Effector memory CD4-positive, alpha-beta T cell (primary cell): ENCODE measurements around the gene IZUMO4.
"Not testable (repeated sequence)": the region's sequence is repeated elsewhere in the genome, so short reads cannot be mapped to it uniquely, and the experiment has no call there.

Source experiments
- DNase-seq, 3 donors: peaks; one replicate each; pipeline ENCODE4 v3.0.0-alpha.2; 2020
- H3K27ac ChIP-seq: 2 replicates; pipeline ENCODE4 v1.7.0; 2013; ENCODE audit warnings: mild to moderate bottlenecking, low read length, moderate library complexity; ENCODE audit not compliant: insufficient read depth, poor library complexity, severe bottlenecking
- H3K27me3 ChIP-seq: replicated peaks from 2 replicates; pipeline ENCODE4 v1.7.0; 2013; ENCODE audit warnings: mild to moderate bottlenecking, low read length; ENCODE audit not compliant: insufficient read depth, control insufficient read depth, poor library complexity, severe bottlenecking
- H3K36me3 ChIP-seq: 2 replicates; pipeline ENCODE4 v1.7.0; 2013; ENCODE audit warnings: mild to moderate bottlenecking, low read length, moderate library complexity; ENCODE audit not compliant: control insufficient read depth, insufficient read depth
- H3K4me1 ChIP-seq: 2 replicates; pipeline ENCODE4 v1.7.0; 2013; ENCODE audit warnings: low read length, mild to moderate bottlenecking; ENCODE audit not compliant: control insufficient read depth, insufficient read depth, poor library complexity, severe bottlenecking
- H3K4me3 ChIP-seq: 2 replicates; pipeline ENCODE4 v1.7.0; 2013; ENCODE audit warnings: low read length, low read depth, mild to moderate bottlenecking; ENCODE audit not compliant: insufficient read depth, poor library complexity, severe bottlenecking
- H3K9me3 ChIP-seq: 2 replicates; pipeline ENCODE4 v1.7.0; 2013; ENCODE audit warnings: mild to moderate bottlenecking, low read length, moderate library complexity; ENCODE audit not compliant: control insufficient read depth

The IZUMO4 gene

DNA sequence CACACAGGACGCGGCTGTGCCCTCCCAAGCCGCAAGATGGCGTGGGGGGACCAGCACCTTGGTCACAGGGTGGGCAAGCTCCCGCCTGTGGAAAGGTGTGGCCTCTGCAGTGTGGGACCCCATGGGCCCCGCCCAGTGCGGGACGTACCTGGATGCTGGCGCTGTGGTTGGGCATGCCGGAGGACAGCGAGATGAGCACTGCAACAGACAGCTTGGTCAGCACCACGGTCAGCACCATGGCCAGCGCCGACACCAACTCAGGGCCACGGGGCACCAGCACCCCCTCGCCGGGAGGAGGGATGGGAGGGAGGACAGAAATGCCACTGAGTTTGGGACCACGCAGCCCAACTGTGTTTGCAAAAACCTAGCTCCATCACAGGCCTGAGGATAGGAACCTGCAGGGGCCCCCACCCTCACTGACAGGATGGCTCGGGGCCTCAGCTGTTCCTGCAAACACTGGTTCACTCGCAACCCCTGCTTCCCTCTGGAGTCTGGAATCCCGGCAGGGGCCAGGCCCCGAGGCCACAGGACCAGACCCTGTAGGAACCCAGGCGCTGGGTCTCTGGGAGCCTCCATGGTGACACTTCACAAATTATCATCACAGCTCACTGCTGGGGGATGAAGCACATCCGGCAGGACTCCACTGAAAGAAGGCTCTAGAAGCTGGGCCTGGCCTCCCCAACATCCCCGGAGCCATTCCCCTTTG, 27.1 kb downstream of the IZUMO4 start:
- Histone ChIP-seq H3K4me1 (no peaks in the 10 kb centered on the region), H3K27ac (no peak overlapping the region), H3K4me3 (no peak overlapping the region), H3K9me3 (no peaks in the 10 kb centered on the region), H3K36me3 (peaks cover 67% of the 10 kb centered on the region), H3K27me3 (no peaks in the 10 kb centered on the region)
- no peak for DNase-seq

DNA sequence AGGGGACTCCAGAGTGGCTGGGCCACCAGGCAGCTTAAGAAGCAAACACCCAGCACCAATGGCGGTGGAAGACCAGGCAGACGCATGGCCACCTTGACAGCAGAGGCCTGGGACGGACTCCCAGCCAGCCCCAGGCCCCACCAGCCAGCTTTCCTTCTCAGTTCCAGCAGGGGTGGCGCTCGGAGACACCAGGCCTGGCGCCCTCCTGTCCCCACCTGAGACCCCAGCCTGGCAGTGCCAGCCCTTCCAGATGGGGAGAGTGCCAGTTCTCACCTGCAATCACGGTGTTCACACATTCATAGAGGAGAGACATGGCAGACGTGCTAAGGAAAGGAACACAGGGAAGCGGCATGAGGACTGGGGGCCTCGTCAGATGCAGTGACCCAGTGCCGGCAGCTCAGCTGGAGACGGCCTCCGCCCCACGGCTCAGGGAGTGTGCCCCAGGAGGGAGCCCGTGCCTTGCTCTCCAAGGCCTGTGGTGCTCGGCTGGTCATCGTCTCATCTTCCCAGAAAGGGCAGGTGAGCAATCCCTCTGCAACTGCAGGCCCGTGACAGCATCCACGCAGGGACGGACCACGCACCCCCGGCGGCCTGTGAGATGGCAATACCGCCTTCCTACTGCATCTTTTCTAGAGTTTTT, 30.3 kb downstream of the IZUMO4 start:
- Histone ChIP-seq H3K4me3 (no peak overlapping the region), H3K36me3 (peaks cover 64% of the 10 kb centered on the region), H3K4me1 (no peaks in the 10 kb centered on the region), H3K27ac (no peak overlapping the region), H3K27me3 (no peaks in the 10 kb centered on the region), H3K9me3 (no peaks in the 10 kb centered on the region)
- no peak for DNase-seq

DNA sequence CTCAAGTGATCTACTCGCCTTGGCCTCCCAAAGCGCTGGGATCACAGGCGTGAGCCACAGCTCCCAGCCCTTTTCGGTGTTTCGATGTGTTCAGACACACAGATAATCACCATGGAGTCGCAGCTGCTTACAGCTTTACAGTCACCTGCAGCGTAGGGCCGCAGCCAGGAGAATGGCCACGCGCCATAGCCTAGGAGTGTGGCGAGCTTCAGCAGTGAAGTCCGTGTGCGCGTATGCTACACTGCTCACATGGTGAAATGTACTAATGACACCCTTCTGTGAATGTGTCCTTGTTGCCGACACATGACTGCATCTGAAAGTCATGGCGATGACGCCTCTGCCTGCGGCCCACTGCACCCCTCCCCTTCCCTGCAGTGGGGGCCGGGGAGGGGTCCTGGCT, 31.0 kb downstream of the IZUMO4 start:
- Histone ChIP-seq H3K4me3 (no peak overlapping the region), H3K9me3 (no peaks in the 10 kb centered on the region), H3K4me1 (no peaks in the 10 kb centered on the region), H3K27me3 (no peaks in the 10 kb centered on the region), H3K36me3 (peaks cover 64% of the 10 kb centered on the region), H3K27ac (no peak overlapping the region)
- DNase-seq: no peak

DNA sequence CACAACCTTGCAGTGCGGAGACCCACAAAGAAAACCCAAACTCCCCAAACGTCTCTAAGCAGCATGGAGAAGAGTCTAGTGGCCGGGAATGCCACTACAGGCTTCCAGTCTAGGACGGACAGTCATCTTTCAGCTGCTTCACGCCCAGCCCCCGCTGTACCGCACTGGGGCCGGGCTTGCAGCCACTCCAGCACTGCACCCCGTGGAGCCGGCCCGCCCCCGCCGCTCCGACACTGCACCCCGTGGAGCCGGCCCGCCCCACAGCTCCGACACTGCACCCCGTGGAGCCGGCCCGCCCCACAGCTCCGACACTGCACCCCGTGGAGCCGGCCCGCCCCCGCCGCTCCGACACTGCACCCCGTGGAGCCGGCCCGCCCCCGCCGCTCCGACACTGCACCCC, 31.5 kb downstream of the IZUMO4 start:
- H3K36me3 ChIP-seq: peaks cover 64% of the 10 kb centered on the region
- H3K9me3 ChIP-seq, DNase-seq, H3K4me3 ChIP-seq, H3K27me3 ChIP-seq, H3K27ac ChIP-seq, H3K4me1 ChIP-seq: not testable (repeated sequence)

DNA sequence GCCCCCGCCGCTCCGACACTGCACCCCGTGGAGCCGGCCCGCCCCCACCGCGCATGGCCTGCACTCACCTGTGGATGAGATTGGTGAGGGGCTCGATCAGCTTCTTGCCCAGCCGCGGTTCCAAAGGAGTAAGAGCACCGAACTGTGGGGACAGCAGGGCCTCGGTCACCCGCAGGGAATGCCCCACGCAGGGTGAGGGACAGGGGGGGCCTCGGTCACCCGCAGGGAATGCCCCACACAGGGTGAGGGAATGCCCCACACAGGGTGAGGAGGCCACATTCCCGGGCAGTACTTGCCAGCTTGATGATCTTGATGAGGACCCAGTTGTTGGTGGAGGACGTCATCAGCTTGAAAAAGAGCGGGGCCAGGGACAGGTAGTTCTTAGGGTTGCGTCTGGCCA, 32.3 kb downstream of the IZUMO4 start:
- Histone ChIP-seq H3K27me3 (no peaks in the 10 kb centered on the region), H3K4me1 (no peaks in the 10 kb centered on the region), H3K9me3 (no peaks in the 10 kb centered on the region), H3K27ac (no peak overlapping the region), H3K4me3 (no peak overlapping the region), H3K36me3 (peaks cover 57% of the 10 kb centered on the region)
- no peak for DNase-seq

DNA sequence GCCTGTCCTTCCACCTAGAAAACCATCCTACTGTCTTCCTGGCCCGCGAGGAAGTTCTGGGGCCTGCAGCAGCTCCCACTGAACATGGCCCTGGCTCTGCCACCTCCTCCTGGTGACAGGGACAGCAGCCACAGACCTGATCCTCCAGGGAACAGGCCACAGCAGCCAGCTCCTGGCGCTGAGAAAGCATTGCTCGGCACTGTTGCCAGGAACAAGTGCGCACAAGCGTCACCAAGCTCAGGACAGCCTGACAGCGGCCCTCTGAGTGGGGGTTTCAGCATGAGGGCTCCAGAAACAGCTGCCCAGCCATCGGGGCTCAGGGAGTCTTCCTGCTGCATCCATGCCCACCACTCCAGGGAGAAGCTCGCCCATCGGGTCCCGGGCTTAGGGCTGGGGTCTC, 32.8 kb downstream of the IZUMO4 start:
- DNase-seq: no peak
- Histone ChIP-seq H3K9me3 (no peaks in the 10 kb centered on the region), H3K4me1 (no peaks in the 10 kb centered on the region), H3K27ac (no peak overlapping the region), H3K4me3 (no peak overlapping the region), H3K27me3 (no peaks in the 10 kb centered on the region), H3K36me3 (peaks cover 57% of the 10 kb centered on the region)

DNA sequence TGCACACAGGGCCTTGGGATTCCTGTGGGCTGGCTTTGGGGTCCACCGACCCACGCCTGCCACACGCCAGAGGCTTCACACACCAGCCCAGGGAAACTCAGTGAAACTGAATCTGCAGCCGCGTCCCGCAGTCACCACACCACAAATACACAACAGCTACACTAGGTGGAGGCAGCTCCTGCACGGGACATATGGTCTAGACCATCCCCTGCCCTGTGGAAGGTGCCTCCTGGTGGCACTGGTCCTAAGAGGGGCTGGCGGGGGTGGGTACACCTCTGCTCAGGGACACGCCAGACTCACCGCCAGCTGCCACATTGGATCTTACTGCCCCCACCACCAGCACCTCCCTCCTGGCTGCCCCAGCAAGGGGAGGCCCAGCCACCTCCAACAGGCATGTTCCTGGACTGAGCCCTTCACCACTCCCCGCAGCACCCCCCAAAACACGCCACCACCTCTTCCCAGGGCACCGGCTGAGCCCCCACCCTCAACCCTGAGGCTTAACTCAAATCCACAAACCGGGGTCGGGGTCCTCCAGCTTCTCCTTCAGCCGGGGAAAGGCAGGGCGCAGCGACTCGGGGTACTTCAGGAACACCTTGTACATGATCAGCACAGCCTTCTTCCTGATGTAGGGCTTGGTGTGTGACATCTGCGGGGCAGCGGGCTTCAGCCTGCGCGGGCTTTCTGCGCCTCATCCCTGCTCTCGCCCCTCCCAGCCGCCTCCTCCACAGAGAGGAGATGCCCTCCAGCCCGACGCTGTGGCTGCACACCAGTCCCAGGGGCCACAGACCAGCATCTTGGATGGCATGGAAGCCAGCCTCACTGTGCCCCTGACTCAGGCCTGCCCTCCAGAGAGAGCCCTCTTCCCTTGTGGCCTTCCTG, 33.4 kb downstream of the IZUMO4 start:
- H3K36me3 ChIP-seq: peaks cover 57% of the 10 kb centered on the region
- H3K4me3 ChIP-seq: no peak overlapping the region
- no peaks in the 10 kb centered on the region for H3K4me1 ChIP-seq
- H3K9me3 ChIP-seq: no peaks in the 10 kb centered on the region
- H3K27me3 ChIP-seq: no peaks in the 10 kb centered on the region
- DNase-seq: no peak
- H3K27ac ChIP-seq: no peak overlapping the region

DNA sequence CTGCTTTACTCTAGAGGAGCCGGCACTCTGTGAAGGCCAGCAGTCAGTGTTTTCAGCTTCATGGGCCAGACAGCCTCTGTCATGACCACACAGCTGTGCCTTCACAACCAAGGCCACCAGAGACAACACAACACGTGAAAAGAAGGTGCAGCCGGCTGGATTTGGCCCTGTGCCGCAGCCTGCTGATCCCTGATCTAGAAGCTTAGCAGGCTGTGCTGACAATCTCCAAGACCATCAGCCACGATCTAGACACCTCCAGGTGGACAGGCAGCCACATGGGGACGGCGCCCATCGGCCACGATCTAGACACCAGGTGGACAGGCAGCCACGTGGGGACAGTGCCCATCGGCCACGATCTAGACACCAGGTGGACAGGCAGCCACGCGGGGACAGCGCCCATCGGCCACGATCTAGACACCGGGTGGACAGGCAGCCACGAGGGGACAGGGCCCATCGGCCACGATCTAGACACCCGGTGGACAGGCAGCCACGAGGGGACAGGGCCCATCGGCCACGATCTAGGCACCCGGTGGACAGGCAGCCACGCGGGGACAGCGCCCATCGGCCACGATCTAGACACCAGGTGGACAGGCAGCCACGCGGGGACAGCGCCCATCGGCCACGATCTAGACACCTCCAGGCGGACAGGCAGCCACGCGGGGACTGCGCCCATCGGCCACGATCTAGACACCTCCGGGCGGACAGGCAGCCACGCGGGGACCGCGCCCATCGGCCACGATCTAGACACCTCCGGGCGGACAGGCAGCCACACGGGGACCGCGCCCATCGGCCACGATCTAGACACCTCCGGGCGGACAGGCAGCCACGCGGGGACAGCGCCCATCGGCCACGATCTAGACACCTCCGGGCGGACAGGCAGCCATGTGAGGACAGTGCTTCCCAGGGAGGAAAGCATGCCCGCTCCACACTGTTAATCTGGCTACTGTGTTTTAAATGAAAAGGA, 34.6 kb downstream of the IZUMO4 start:
- H3K36me3 ChIP-seq: peaks cover 61% of the 10 kb centered on the region
- not testable (repeated sequence) for H3K27ac ChIP-seq

DNA sequence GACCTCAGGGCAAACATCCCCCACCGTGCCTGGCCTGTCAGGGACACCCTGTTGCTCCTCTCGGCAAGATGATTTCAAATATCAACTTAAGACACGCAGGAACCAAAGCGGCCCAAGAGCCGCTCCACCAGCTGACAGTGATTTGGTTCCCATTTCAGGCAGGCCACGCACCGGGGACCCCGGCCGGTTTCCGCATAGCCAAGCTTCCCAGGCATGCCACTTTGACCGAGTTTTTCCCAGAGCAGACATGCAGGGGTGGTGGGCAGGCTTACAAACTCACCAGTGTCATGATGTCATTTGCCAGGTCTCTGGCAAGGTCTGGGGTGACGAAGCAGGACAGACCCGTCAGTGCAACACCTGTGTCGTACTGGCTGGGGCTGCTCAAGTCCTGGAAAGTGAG, 35.5 kb downstream of the IZUMO4 start:
- H3K27ac ChIP-seq: no peak overlapping the region
- no peaks in the 10 kb centered on the region for H3K27me3 ChIP-seq
- no peaks in the 10 kb centered on the region for H3K9me3 ChIP-seq
- no peaks in the 10 kb centered on the region for H3K4me1 ChIP-seq
- no peak for DNase-seq
- peaks cover 64% of the 10 kb centered on the region for H3K36me3 ChIP-seq
- H3K4me3 ChIP-seq: no peak overlapping the region

More for the DNA sequence above, 34.6 kb downstream of the IZUMO4 start:
- H3K27me3 ChIP-seq, H3K9me3 ChIP-seq, H3K4me1 ChIP-seq, DNase-seq, H3K4me3 ChIP-seq: not testable (repeated sequence)
